Stimulated activated CD4-positive, alpha-beta T cell treated with anti-CD3 and anti-CD28 coated beads, TNF-alpha, amount 100 ng/mL, for 24 hours (primary cell): ENCODE results near the gene PML.

Experiments used
- DNase-seq, 3 experiments: peaks; one replicate each; pipeline ENCODE4 v3.0.0-alpha.2; 2020; ENCODE audit warnings: low read depth in 3 of 3

The PML gene

DNA sequence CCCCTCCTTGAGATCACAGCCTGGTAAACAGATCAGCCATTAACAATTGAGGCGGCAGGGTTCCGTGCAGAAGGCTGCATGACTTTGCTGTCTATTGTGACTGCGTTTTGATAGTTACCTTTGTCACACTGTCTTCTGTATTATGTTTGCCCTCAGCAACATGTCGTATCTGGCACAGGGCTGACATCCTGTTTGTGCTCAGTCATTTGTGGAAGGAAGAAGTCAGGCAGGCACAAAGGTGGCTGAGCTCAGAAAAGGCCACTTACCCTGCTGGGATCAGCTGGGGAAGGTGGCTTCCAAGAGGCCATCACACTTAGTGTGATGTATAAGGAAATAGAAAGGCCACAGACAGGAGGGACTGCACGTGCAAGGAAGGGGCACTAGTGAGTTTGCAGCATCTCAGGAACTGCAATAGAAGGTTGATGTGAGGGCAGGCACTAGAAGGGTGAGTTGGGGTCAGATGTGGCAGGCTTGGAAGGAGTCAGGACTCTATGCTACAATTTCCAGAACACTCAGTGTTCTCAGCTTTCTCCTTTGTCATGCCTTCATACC is 13.4 kb downstream of the PML start:
- no peak for DNase-seq

DNA sequence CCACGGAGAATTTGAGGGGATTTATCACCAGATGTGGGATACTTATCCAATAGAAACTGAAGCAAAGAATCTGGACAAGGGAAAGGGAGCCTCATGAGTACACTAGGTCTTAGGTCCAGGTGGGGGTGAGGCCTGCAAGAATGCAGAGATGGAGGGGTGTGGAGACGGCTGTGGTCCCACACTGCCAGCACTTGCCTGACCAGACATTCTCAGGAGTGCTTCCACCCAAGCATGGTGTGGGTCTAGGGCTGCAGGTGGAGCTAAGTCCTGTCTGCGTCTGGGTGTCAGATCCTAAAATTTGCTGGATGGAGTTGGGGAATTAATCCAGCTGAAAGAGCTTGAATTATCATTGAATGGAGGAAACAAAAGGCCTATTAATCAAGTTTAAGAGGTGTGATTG is 14.4 kb downstream of the PML start:
- no peak for DNase-seq

GRCh38 chr15:74010929-74011540 is 16.5 kb downstream of the PML start:
- DNase-seq = no peak

DNA sequence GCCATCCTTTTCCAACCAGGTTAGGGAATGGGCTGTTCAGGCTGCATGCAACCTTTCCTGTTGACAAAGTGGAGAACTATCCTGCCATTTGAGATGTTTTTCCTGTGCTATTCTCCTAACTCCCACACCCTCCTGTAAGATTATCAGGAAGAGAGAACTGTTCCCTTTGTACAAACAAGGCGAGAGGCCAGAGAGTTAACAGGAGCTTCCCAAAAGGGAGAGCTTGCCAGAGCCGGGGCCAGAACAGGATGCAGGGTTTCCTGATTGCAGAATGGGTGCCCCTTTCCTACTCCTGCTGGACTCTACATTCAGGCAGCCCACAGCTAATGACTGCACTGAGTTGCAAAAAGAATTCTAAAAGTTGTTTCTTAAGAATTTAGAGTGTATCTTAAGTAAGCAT is 17.1 kb downstream of the PML start:
- DNase-seq = no peak

GRCh38 chr15:74013374-74013894 is 18.9 kb downstream of the PML start:
- DNase-seq = no peak

DNA sequence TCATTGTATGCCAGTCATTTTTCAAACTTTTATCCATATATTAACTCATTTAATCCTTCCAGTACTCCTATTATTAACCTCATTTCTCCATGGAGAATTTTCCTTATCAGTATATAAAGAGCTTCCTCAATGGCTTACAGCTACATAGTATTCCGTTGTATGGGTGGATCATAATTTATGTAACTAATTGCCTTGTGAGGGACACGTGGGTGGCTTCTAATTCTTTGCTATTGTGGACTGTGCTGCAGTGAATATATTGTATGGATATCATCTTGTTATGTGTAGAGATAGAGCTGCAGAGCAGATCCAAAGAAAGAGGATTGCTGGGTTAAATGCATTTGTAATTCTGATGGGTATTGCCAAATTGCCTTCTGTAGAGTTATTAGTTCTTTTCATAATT is 25.2 kb downstream of the PML start:
- no peak for DNase-seq

- no peak for DNase-seq
Observed at GRCh38 chr15:74022706-74023470, 28.4 kb downstream of the PML start.

DNA sequence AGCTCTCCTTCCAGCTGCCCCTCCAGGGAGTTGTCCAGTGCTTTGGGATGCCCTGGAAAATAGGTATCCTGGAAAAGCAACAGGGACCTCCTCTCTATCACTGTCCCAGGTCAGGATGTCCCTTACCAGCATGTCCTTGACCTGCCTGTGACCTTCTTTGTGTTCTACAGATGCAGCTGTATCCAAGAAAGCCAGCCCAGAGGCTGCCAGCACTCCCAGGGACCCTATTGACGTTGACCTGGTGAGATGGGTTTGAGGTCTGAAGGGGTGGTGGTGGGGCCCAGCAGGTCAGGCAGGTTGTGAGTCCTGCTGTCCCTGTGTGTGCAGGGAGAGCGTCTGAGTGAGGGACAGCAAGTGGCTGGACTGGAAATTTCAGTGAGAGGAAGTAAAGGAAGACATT is 30.2 kb downstream of the PML start:
- DNase-seq = no peak

- no peak for DNase-seq
Observed at GRCh38 chr15:74025436-74025835, 30.9 kb downstream of the PML start.

- no peak for DNase-seq
Observed at GRCh38 chr15:74027688-74028087, 33.2 kb downstream of the PML start.

- no peak for DNase-seq
Observed at GRCh38 chr15:74028646-74029045, 34.1 kb downstream of the PML start.

DNA sequence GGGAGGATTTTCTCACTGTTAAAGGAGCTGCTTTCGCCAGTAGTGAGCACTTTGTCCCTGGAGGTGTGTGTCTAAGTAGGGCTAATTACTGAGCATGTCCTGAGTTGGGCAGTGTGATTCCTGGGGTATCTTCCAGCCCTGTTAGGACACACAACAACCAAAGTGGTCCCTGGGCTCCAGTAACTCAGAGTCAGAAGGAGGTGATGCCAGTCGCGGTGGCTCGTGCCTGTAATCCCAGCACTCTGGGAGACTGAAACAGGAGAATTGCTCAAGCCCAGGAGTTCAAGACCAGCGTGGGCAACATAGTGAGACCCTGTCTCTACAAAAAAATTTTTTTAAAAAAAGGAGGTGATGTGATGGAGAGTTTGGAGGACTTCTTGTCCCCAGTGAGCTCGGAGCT is 37.5 kb downstream of the PML start:
- DNase-seq = no peak

DNA sequence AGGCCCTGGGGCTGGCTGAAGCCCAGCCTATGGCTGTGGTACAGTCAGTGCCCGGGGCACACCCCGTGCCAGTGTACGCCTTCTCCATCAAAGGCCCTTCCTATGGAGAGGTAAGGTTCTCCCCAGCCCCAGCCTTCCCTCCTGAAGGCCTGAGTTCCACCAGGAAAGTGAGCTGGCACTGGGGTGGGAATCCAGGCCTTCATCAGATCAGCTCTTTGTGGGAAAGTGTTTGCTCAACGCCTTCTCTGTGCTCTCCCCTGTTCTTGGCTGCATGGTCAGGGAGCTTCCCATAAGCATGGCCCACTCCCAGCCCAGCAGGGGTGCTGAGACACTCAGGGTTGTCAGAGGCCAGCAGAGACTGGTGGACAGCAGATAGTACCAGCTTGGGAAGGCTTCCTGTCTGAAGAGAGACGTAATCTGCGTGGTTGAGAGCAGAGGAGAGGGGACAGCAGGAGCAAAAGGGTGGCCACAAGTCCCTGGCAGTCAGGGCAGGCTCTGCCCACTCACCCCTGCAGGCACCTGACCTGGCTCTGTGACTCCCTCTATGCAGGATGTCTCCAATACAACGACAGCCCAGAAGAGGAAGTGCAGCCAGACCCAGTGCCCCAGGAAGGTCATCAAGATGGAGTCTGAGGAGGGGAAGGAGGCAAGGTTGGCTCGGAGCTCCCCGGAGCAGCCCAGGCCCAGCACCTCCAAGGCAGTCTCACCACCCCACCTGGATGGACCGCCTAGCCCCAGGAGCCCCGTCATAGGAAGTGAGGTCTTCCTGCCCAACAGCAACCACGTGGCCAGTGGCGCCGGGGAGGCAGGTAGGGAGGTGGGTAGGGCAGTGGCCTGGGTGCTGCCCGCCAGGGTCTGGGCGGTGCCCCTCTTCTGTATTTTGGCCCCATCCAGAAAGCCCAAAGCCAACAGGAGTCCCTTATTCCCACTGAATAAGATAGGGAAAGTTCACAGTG is 38.4 kb downstream of the PML start:
- DNase-seq = no peak

DNA sequence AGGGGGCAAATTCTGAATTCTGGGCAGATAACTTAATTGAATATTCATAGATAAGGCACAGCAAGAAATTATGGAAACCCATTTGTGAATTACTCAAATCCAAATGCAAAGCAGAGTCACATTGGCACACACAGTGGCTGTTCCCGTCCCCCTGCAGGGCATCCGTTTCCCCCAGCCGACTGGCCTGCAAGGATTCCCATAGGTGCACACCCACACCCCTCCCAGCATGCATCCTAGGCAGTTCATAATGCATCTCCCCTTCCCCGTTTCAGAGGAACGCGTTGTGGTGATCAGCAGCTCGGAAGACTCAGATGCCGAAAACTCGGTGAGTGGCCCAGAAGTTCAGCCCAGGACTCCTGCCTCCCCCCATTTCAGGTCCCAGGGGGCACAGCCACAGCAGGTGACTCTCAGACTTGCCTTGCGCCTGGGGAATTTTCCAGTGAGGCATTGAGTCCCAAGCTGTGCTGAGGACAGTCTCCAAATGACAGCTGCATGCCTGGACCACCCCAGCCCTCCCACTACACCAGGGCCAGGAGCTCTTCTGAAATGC is 39.8 kb downstream of the PML start:
- no peak for DNase-seq

DNA sequence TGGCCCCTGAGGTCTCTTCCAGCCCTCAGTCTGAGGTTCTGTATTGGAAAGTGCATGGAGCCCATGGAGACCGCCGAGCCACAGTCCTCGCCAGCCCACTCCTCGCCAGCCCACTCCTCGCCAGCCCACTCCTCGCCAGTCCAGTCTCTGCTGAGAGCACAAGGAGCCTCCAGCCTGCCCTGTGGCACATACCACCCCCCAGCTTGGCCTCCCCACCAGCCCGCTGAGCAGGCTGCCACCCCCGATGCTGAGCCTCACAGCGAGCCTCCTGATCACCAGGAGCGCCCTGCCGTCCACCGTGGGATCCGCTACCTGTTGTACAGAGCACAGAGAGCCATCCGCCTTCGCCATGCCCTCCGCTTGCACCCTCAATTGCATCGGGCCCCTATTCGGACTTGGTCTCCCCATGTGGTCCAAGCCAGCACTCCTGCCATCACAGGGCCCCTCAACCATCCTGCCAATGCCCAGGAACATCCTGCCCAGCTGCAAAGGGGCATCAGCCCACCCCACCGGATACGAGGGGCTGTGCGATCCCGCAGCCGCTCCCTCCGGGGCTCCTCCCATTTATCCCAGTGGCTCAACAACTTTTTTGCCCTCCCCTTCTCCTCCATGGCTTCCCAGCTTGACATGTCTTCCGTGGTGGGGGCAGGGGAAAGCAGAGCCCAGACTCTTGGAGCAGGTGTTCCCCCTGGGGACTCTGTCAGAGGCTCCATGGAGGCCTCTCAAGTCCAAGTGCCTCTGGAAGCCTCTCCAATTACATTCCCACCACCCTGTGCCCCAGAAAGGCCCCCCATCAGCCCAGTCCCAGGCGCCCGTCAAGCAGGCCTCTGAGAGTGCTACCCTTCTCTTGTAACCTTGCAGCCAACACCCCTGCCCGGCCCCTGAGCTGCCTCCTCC is 40.9 kb downstream of the PML start:
- DNase-seq = no peak

GRCh38 chr15:74036271-74037170 is 42.0 kb downstream of the PML start:
- DNase-seq = no peak

DNA sequence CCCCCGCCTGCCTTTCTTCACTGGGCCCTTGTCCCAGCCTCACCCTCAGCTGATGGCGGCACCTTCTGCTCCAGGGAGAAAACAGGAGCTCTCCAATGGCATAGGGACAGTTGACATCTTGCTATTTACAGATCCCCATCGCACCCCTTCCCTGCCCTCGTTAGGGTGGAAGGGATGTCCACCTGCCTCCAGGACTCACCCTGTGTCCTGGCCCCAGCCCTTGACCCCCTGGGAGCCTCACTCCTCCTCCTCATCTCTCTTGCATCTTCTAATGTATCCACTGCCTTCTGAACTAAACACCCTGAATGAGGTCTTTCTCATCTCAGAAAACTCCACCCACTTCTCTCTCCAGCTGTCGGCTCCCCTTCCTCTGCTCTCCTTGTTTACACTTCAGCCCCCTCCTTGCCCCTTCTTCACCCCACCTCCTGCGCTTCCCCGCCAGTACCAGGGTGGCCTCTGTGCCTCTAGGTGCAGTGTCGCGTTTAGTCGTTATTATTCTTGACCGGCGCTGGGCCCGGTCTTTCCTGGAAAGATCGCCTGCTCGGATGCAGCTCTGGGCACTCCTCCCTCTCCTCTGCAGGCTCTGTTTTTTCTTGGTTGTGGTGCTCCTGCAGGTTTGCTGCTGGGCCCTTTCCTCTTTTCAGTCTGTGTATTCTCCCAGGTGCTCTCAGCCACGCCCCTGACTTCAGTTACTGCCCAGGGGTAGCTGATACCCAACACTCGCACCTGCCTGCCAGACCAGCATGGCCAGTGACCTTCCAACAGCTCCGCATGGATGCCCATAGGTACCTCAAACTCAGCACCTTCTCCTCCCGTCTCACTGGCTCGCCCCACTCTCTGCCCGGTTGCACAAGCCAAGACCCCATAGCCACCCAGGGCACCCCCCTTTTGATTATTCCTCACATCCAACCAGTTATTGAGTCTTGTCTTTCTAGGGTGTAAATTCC is 42.9 kb downstream of the PML start:
- DNase-seq = no peak
